ENCODE measurements around the gene PNRC1. TPM values are rescaled to one million over a fixed set of nuclear protein-coding genes. Genes with fewer than 3 reads are reported as not detected.

PNRC1 gene
- total RNA-seq, 1 donor from 2014 or later, result 183 TPM

- no peaks in the 10 kb centered on the region for H3K36me3 ChIP-seq
- no peaks in the 10 kb centered on the region for H3K4me1 ChIP-seq
- H3K4me3 ChIP-seq, result no peak overlapping the region
- no peak for ATAC-seq
- no peak for DNase-seq
- no peaks in the 10 kb centered on the region for H3K27me3 ChIP-seq
- H3K27ac ChIP-seq, result no peak overlapping the region
- H3K9me3 ChIP-seq, result no peaks in the 10 kb centered on the region
- TF ChIP-seq, protein P1, sequence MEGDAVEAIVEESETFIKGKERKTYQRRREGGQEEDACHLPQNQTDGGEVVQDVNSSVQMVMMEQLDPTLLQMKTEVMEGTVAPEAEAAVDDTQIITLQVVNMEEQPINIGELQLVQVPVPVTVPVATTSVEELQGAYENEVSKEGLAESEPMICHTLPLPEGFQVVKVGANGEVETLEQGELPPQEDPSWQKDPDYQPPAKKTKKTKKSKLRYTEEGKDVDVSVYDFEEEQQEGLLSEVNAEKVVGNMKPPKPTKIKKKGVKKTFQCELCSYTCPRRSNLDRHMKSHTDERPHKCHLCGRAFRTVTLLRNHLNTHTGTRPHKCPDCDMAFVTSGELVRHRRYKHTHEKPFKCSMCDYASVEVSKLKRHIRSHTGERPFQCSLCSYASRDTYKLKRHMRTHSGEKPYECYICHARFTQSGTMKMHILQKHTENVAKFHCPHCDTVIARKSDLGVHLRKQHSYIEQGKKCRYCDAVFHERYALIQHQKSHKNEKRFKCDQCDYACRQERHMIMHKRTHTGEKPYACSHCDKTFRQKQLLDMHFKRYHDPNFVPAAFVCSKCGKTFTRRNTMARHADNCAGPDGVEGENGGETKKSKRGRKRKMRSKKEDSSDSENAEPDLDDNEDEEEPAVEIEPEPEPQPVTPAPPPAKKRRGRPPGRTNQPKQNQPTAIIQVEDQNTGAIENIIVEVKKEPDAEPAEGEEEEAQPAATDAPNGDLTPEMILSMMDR (IDR thresholded peaks at IDR 0.05), result no peak
- intact Hi-C loops (cut with DNase I), result no loop called here
Observed at GRCh38 chr6:89134723-89135122, 54.2 kb downstream of the PNRC1 start.

Other genes with a start within 250 kb of the PNRC1 start
- 12.3 TPM for gene RNGTT, start 117.1 kb upstream of the PNRC1 start, total RNA-seq
- not detected for gene SRSF12, start 37.3 kb downstream of the PNRC1 start, total RNA-seq
- gene PM20D2, start 65.3 kb downstream of the PNRC1 start, total RNA-seq, result 7.1 TPM
- not detected for gene GABRR1, start 136.6 kb downstream of the PNRC1 start, total RNA-seq
- 1.4 TPM for gene GABRR2, start 234.5 kb downstream of the PNRC1 start, total RNA-seq